ENCODE data around the gene ZFAND3.

ZFAND3 gene

DNA sequence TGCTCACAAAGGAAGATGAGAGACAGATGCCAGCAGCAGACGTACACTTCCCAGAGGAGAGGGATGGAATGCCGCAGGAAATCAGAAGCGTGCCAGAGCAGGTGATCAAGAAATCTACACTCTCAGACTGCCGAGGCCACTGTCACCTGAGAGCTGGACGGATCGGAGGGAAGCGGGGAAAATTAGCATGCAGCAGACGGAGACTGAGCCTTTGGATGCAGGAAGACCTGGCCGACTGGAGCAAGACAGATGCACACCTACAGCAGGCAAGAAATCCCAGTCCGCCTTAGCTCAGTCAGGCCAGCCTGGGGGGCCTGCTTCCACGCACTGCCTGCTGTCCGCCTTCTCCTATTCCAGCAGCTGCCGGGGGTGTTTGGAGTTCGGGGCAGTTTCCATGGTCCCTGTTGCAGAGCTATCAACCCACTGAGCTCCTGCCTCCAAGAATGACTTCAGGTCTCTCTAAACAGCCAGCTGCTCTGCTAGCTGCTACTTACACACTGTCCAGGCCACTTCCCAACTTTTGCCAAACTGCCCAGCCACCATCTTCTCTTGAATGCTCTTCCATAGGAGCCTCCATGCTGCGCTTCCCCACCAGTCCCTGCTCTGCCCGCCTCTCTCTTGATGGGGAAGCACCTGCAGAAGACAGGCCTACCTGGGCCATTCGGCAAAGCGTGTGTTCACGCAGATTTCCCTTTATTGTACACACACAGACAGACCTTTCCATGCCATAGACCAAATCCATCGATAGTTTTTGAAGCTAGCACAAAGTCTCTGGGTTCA lies 368.5 kb downstream of the ZFAND3 start:
- TF ChIP-seq GATA3 (IDR thresholded peaks at IDR 0.05; ENCODE audit: low read depth, low read length) (no peak), GATA2 (IDR thresholded peaks at IDR 0.05; ENCODE audit: low read depth, low read length) (no peak)

DNA sequence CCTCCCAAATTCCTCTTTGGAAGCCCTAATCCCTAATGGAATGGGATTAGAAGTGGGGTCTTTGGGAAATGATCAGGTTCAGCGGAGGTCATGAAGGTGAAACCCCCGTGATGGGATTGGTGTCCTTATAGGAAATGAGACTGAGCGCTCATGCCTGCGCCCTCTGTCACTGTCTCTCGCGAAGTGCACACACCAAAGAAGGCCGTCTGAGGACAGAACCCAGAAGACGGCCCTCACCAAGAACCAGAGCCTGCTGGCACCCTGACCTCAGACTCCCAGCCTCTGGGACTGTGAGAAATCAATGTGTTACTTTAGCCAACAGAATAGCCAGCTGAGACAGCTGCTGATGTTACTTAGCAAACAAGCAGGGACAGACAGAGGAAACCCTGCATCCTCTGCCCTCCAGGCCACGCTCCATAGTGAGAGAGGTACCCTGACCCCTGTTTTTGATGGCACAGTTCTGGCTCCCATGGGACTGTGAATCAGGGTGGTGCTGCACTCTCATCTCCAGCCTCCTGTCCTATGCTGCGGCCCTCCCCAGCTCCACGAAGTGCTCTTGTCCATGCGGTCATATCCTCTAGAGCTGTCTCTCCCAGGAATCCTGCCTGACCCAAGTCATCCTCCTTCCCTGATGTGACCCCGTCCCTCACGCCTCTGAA lies 369.3 kb downstream of the ZFAND3 start:
- TF ChIP-seq GATA3 (IDR thresholded peaks at IDR 0.05; ENCODE audit: low read depth, low read length) (no peak), GATA2 (IDR thresholded peaks at IDR 0.05; ENCODE audit: low read depth, low read length) (no peak)

DNA sequence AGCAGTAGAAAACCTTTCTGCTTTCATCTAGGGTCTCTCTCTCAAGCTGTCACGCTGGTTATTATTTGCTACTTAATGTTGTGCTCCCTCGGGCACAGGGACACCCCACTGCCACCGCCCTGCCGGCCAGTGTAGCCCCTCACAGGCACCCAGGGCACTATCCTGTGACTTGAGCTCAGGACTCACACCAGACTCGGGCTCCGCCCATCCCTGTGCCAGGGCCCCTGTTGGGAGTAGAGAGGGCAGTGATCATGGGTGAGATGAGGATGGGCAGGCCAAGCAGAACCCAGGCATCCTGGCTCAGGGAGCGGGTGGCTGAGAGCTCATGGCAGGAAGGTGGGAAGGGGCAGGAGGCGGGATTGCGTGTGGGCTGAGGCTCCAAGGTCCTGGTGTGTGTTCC lies 371.9 kb downstream of the ZFAND3 start:
- TF ChIP-seq GATA2 (IDR thresholded peaks at IDR 0.05; ENCODE audit: low read depth, low read length) (no peak), GATA3 (IDR thresholded peaks at IDR 0.05; ENCODE audit: low read depth, low read length) (no peak)

DNA sequence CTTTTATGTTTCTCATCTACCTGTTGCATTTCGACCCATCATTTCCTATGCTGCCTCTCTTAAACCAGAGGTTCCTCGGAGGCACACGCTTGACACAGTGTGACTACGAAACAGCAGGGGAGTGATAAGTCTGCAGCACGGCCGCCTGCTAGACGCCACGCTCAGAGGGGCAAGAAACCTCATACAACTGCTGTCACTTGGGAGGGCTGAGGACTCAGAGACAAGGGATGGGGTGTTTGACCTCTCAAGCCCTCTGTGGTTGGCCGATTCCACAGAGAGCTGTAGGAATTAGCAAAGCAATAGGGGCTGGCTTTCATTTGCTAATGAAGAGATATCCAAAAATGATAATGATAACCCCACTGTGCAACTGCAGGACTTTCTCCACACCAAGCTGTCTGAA lies 372.5 kb downstream of the ZFAND3 start:
- TF ChIP-seq GATA3 (IDR thresholded peaks at IDR 0.05; ENCODE audit: low read depth, low read length) = no peak
- no peak for TF ChIP-seq GATA2 (IDR thresholded peaks at IDR 0.05; ENCODE audit: low read depth, low read length)

DNA sequence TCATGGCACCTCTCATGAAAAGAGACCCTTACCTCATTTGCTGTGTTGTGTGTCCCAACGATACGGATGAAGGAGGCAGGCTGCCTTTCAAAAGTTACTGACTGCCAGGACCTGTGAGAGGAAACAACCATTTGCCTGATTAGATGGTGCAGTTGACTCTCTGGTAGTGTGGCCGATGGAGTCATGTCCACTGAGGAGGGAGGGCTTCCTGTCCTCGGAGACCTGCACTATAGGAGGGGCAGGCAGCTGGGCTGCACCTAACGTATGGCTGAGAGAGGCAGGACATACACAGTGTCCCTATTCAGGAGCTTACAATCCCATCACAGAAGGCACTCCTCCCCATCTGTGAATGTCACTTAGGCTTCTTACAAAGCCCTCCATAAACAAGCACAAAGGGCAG lies 373.0 kb downstream of the ZFAND3 start:
- TF ChIP-seq GATA2 (IDR thresholded peaks at IDR 0.05; ENCODE audit: low read depth, low read length) (no peak), GATA3 (IDR thresholded peaks at IDR 0.05; ENCODE audit: low read depth, low read length) (no peak)

DNA sequence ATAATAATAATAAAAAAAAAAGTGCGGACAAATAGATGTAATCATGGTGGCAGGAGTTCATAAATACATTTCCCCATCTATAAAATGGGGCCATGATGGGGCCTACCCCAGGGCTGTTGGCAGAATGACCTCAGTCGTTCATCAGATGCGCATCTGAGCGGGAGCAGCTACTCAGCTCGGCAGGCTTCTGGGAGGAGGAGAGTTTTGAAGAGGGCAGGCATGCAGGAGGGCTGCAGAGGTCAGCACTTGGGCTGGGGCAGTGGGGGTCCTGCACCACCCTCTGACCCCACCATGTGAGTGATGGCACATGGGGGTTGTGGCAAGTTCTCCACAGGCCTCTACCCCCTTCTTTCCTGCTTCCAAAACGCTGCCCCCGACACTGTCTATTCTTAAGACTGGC lies 373.5 kb downstream of the ZFAND3 start:
- TF ChIP-seq GATA2 (IDR thresholded peaks at IDR 0.05; ENCODE audit: low read depth, low read length) = no peak
- TF ChIP-seq GATA3 (IDR thresholded peaks at IDR 0.05; ENCODE audit: low read depth, low read length) = no peak

DNA sequence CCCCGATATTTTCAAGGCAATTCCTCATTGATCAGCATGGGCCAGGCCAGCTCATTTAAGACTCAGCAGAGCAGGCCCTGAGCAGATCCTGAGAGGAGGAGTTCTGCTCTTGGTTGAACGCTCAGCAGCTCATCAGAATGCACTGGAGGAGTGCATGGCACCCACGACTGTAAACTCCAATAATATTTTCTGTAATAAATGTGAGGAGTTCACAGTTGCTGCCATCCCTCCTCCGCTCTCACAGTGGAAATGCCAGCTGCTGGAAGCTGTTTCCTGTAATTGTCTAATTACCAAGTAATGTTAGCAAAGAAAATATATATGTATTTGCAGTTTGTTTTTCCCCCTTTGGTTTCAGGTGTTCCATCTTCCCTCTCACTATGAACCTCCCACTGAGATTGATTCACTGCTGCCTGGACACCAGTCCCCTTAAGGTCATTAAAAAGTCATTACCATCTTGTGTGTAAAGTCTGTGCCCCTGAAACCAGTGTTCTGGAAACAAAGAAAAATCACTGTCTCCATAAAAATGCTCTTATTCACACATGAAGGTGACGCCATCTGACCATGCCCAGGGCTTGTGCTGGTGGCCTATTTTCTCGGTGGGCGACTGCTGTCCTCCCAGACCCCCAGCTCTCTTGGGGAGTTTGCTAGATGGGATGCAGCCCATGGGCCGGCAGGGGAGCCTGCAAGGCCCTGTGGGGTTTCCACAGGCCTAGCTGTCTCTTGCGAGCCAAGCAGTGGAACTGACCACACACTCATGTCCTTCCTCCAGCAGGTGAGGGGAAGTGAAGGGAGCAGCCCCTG lies 374.2 kb downstream of the ZFAND3 start:
- TF ChIP-seq GATA2 (IDR thresholded peaks at IDR 0.05; ENCODE audit: low read depth, low read length) = no peak
- no peak for TF ChIP-seq GATA3 (IDR thresholded peaks at IDR 0.05; ENCODE audit: low read depth, low read length)

DNA sequence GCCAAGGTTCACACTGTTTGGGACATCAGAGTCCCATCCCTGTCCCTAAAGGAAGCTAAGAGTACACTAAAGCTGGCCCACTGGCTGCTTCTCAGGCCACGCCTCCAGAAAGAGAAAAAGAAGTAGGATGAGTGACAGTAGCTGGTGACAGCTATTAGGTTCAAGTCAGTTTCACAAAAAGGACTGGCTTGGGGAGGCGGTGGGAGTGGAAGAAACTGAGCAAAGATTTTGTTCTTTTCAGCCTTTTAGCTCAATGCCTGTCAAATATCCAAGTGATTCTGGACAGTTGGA lies 374.7 kb downstream of the ZFAND3 start:
- TF ChIP-seq GATA3 (IDR thresholded peaks at IDR 0.05; ENCODE audit: low read depth, low read length) (no peak), GATA2 (IDR thresholded peaks at IDR 0.05; ENCODE audit: low read depth, low read length) (no peak)

DNA sequence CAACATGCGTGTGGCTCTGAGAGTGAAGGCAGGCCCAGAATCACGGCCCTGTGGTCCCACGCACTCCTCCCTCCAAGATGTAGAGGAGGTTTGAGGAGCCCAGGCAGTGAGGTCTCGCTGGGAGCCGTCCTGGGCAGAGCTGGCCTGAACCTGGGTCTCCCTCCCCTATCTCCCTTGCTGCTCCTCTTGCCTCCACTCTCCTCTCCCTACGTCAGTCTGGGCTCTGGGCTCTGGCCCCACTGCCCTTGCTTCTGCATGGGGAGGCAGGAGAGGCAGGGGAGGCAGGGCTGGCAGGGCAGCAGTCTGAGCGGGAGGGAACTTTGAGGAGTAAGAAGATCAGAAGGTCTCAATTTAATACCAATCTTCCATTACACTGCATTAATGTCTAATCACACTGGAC lies 375.1 kb downstream of the ZFAND3 start:
- no peak for TF ChIP-seq GATA2 (IDR thresholded peaks at IDR 0.05; ENCODE audit: low read depth, low read length)
- TF ChIP-seq GATA3 (IDR thresholded peaks at IDR 0.05; ENCODE audit: low read depth, low read length) = no peak

DNA sequence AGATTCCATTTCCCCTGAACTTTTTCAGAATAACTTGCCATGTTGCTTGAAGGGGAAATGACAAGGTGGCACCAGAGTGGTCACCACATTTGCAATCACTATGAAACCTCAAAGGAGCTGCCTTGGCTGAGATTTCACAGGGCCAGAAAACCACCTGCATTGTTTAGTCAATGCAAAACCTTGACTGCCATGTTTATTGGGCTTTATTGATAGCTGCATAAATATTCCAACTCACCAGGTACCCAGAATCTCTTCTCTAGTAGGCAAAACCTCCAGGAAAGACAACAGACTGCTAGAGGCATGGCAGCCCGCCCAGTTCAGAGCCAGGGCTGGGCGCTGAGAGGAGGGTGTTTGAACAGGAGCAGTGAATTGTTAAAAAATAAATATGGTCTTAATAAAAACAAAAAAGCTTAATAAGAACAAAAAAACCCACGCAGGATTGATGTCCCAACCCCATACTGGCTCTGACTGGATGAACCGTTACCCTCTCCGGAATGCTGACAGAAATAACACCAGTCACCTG lies 375.6 kb downstream of the ZFAND3 start:
- TF ChIP-seq GATA2 (IDR thresholded peaks at IDR 0.05; ENCODE audit: low read depth, low read length) = no peak
- TF ChIP-seq GATA3 (IDR thresholded peaks at IDR 0.05; ENCODE audit: low read depth, low read length) = no peak

DNA sequence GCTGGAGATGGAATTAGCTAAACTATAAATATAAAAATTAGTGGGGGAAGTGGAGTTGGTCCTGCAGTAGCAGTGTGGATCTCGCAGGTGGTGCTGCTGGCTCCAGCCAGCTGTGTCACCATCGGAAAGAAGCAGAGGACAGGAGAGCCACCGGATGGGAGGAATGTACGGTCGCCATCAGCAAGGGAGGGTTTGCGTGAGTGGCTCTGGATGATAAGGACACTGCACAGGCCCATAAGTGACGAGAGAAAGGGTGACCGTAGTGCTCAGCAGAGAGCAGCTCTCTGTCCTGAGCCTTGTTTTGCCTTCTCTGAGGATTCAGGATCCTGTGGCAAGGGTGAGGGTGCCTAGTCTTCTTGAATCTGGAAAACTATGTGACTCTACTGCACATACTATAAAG lies 378.7 kb downstream of the ZFAND3 start:
- TF ChIP-seq GATA3 (IDR thresholded peaks at IDR 0.05; ENCODE audit: low read depth, low read length) (no peak), GATA2 (IDR thresholded peaks at IDR 0.05; ENCODE audit: low read depth, low read length) (no peak)
